ENCODE results near the gene TNFSF8. TPM values are rescaled to one million over a fixed set of nuclear protein-coding genes. Genes with fewer than 3 reads are reported as not detected.

TNFSF8 gene
- polyA plus RNA-seq, 1 of the 3 experiments (the other 2 are of a cell fraction): not detected

DNA sequence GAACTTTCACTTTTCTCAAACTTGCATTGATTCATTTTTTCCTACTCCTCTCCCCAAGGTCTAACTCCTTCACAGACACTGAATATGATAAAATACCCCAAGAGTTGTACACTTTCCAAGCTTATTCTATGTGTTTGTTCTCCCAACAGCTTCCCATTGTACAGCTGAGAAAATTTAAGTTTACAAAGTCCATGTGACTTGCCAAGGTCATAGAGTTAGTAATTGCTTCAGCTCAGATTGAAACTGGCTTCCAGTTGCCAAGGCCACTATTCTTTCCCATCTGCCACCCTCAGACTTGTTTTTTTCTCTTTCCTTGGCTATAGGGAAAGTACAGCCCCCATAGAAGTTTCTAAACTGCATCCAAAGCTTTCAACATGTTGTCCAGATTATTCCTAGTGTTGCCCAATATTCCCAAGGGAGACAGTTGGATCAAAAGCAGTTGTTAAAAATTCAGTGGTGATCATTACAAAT, 34.8 kb downstream of the TNFSF8 start (continued):
- TF ChIP-seq TEAD4 (IDR thresholded peaks at IDR 0.05; ENCODE audit: borderline replicate concordance, insufficient read depth) (no peak), FOXJ3 (CRISPR knock-in tag; IDR thresholded peaks at IDR 0.05) (no peak), USF1 (IDR thresholded peaks at IDR 0.05; ENCODE audit: borderline replicate concordance, low read depth) (no peak), CHD2 (IDR thresholded peaks at IDR 0.05; ENCODE audit: low read length, partially characterized antibody) (no peak), NRF1 (IDR thresholded peaks at IDR 0.05; ENCODE audit: low read depth, low read length) (no peak), MEF2A (IDR thresholded peaks at IDR 0.05; ENCODE audit: borderline replicate concordance, low read depth) (no peak)

DNA sequence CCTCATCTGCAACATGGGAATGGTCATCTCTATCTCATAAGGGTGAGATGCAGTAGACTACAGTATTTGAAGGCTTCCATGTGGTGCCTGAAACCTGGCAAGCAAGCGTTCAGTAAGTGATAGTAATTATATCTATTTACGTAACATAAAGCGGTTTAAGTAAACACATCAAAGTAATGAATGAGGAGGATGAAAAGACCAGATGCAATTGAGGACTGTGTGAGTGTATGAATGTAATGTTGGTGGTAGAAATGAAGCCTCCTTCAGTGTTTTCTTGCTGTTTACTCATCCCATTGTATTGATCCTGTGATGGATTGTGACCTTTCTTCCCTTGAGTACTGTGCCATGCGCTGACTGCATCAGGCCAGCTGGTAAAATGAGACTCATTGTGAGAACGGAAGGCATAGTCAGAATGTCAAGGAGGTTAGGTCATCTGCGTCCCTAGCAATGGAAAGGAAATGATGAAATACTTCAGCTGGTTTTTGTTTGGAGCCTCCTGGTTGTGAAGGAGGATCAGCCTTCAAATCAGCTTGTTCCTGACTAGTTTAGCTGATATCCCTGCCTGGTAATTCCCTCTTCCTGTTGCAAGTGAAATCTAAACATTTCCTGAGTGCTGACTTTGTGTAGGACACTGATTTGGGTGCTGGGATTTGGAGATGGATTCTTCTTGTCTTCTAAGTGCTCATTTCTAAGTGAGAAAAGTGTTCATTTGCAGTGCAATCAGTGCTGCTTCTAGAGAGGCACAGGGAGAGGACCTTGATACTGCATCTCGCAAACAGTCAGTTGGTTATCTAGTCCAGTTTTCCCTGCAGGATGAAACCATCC, 35.6 kb downstream of the TNFSF8 start:
- H3K9me2 ChIP-seq: no peaks in the 10 kb centered on the region

More for the DNA sequence above, 35.6 kb downstream of the TNFSF8 start:
- no peaks in the 10 kb centered on the region for H4K20me1 ChIP-seq (ENCODE audit: insufficient read depth)
- TF ChIP-seq SIN3A (IDR thresholded peaks at IDR 0.05; ENCODE audit: borderline replicate concordance, low read depth, low read length): peak; percentile 84
- peak; percentile 45; the same call in 1 of the 2 replicates for TF ChIP-seq TAF1 (IDR thresholded peaks at IDR 0.05; ENCODE audit: borderline replicate concordance, low read depth, low read length)
- TF ChIP-seq TCF12 (IDR thresholded peaks at IDR 0.05): peak; percentile 94
- TF ChIP-seq GABPA (IDR thresholded peaks at IDR 0.05; ENCODE audit: low read depth): peak; percentile 64
- no peak for TF ChIP-seq RAD21 (IDR thresholded peaks at IDR 0.05; ENCODE audit: low read length)
- TF ChIP-seq ELF1 (IDR thresholded peaks at IDR 0.05): peak; percentile 38; the same call in 1 of the 2 replicates
- TF ChIP-seq FOXM1 (IDR thresholded peaks at IDR 0.05; ENCODE audit: low read depth): peak; percentile 33; the same call in 1 of the 2 replicates
- TF ChIP-seq, protein P1, sequence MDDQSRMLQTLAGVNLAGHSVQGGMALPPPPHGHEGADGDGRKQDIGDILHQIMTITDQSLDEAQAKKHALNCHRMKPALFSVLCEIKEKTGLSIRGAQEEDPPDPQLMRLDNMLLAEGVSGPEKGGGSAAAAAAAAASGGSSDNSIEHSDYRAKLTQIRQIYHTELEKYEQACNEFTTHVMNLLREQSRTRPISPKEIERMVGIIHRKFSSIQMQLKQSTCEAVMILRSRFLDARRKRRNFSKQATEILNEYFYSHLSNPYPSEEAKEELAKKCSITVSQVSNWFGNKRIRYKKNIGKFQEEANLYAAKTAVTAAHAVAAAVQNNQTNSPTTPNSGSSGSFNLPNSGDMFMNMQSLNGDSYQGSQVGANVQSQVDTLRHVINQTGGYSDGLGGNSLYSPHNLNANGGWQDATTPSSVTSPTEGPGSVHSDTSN (IDR thresholded peaks at IDR 0.05): peak; percentile 73
- no peak for TF ChIP-seq EZH2phosphoT487 (IDR thresholded peaks at IDR 0.05; ENCODE audit: borderline replicate concordance, low read depth)
- peak; percentile 87 for TF ChIP-seq FOSL2 (IDR thresholded peaks at IDR 0.05; ENCODE audit: borderline replicate concordance, low read depth)
- TF ChIP-seq EP300 (IDR thresholded peaks at IDR 0.05; ENCODE audit: borderline replicate concordance in 1 of 2, low read depth in 1 of 2, low read length in 1 of 2): peak in 1 of 2 experiments; percentile 90; a peak in 2 of 4 replicates
- peak; percentile 93 for TF ChIP-seq TEAD4 (IDR thresholded peaks at IDR 0.05; ENCODE audit: borderline replicate concordance, insufficient read depth)
- TF ChIP-seq RXRA (IDR thresholded peaks at IDR 0.05; ENCODE audit: borderline replicate concordance, low read depth): peak; percentile 74; the same call in 1 of the 2 replicates
- no peak for TF ChIP-seq RCOR1 (IDR thresholded peaks at IDR 0.05; ENCODE audit: low read length)
- TF ChIP-seq NRF1 (IDR thresholded peaks at IDR 0.05; ENCODE audit: low read depth, low read length): no peak
- peak; percentile 62; the same call in 1 of the 2 replicates for TF ChIP-seq ZBTB33 (IDR thresholded peaks at IDR 0.05; ENCODE audit: borderline replicate concordance, low read depth)
- peak; percentile 72; the same call in 1 of the 2 replicates for TF ChIP-seq POLR2AphosphoS5 (IDR thresholded peaks at IDR 0.05; ENCODE audit: low read depth, low read length)
- peak; percentile 93 for TF ChIP-seq JUND (IDR thresholded peaks at IDR 0.05)
- TF ChIP-seq, protein P2, sequence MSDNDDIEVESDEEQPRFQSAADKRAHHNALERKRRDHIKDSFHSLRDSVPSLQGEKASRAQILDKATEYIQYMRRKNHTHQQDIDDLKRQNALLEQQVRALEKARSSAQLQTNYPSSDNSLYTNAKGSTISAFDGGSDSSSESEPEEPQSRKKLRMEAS (IDR thresholded peaks at IDR 0.05; ENCODE audit: low read depth): peak; percentile 92
- TF ChIP-seq NFIC (IDR thresholded peaks at IDR 0.05; ENCODE audit: borderline replicate concordance): peak; percentile 67; the same call in 1 of the 2 replicates
- H3K9me3 ChIP-seq: no peaks in the 10 kb centered on the region
- peak overlapping the region; percentile 60 to 93; a peak in 3 of 4 replicates for H3K27ac ChIP-seq (ENCODE audit: low read depth in 2 of 2, low read length in 1 of 2)
- H3K79me2 ChIP-seq (ENCODE audit: insufficient read depth): no peaks in the 10 kb centered on the region
- H3F3A ChIP-seq (replicated peaks; ENCODE audit: insufficient read depth): peaks cover 31% of the 10 kb centered on the region
- no peaks in the 10 kb centered on the region for H3K36me3 ChIP-seq (replicated peaks in 1 of 2; ENCODE audit: control insufficient read depth in 1 of 2, insufficient read depth in 2 of 2, low read length in 1 of 2)
- H3K4me3 ChIP-seq (ENCODE audit: low read depth in 2 of 2, low read length in 1 of 2): 0 out of 4 replicates have a peak overlapping the region, but pooled peaks of 1 of the 2 experiments have one; percentile 18
- WGBS (ENCODE audit: low lambda C conversion rate): 44% methylated on average over 6 of the region's 7 CpGs
- peak overlapping the region; percentile 65 for H3K9ac ChIP-seq
- no peak for DNase-seq
- ChIA-PET CTCF (no interaction called here), POLR2A (no interaction called here)
- H3K4me2 ChIP-seq: peak overlapping the region; percentile 51; the same call in 1 of the 2 replicates
- peak overlapping the region; percentile 58 for H2AFZ ChIP-seq (ENCODE audit: low read depth)
- H3K27me3 ChIP-seq (ENCODE audit: insufficient read depth): no peaks in the 10 kb centered on the region
- peaks cover 0 to 28% of the 10 kb centered on the region in 2 experiments; a peak in 3 of 4 replicates for H3K4me1 ChIP-seq (ENCODE audit: control insufficient read depth in 1 of 2, insufficient read depth in 2 of 2, low read depth in 1 of 2, low read length in 1 of 2)

All from SK-N-SH (cell line).